K562 (cell line): ENCODE measurements around the gene ACKR1. TPM values are rescaled to one million over a fixed set of nuclear protein-coding genes. Genes with fewer than 3 reads are reported as not detected.

Experiments
- ATAC-seq: fragments of 200-7000 bp; cut with Tn5 transposase; 3 replicates; pipeline ENCODE4 v1.9.1; 2020; ENCODE audit warnings: moderate library complexity
- BruUV-seq: library from RNA; stranded (reverse); fragments of 400-500 nt; replicated peaks from 2 replicates; lab custom pipeline; 2021; lab: Mats Ljungman, UMichigan
- CTCF ChIA-PET: fragments of 300-600 bp; formaldehyde crosslinking; extraction: SDS; loops from one replicate; lab custom pipeline; 2021; ENCODE audit warnings: low intra/inter-chr PET ratio; lab: Yijun Ruan, JAX
- POLR2A ChIA-PET: fragments of 300-600, 350-650 bp; sonication (Branson Sonifier 250); formaldehyde crosslinking; extraction: SDS; loops from one replicate; lab custom pipeline; 2021; ENCODE audit warnings: antibody characterized with exemption, inconsistent platforms; lab: Yijun Ruan, JAX
- DNase-seq, 4 experiments: peaks; one replicate each; pipeline versions ENCODE4 v3.0.0 to v3.0.0-alpha.2; 2011 to 2018; ENCODE audit warnings: low spot score in 3 of 4, mixed read lengths in 3 of 4; ENCODE audit errors: extremely low read depth in 1 of 4
- FAIRE-seq: peaks from 2 replicates; lab custom pipeline; 2011; peaks lifted over from hg19 to GRCh38; lab: Jason Lieb, UNC
- H2AFZ ChIP-seq: 2 replicates; pipeline ENCODE4 v1.6.0; 2011; ENCODE audit warnings: low read depth, low read length, control low read depth, inconsistent platforms
- H3K27ac ChIP-seq: fragments of 200-600 bp; 3 replicates; pipeline ENCODE4 v1.8.0; 2011; ENCODE audit warnings: low read depth, mild to moderate bottlenecking, control low read depth, inconsistent platforms, low read length, moderate library complexity, mixed read lengths; ENCODE audit errors: extremely low read depth
- H3K27me3 ChIP-seq, 2 experiments: fragments of 300-600 bp in 1 of 2; 2 replicates in 1 of 2; 3 replicates in 1 of 2; pipeline versions ENCODE4 v1.6.0 to v1.8.0; 2011; ENCODE audit warnings: inconsistent platforms in 2 of 2, low read length in 2 of 2, mild to moderate bottlenecking in 1 of 2, mixed read lengths in 1 of 2, moderate library complexity in 1 of 2; ENCODE audit not compliant: control insufficient read depth in 2 of 2, insufficient read depth in 2 of 2
- H3K36me3 ChIP-seq: fragments of 300-600 bp; 3 replicates; pipeline ENCODE4 v1.8.0; 2011; ENCODE audit warnings: mild to moderate bottlenecking, low read length, inconsistent platforms; ENCODE audit not compliant: control insufficient read depth, insufficient read depth
- H3K4me1 ChIP-seq, 2 experiments: fragments of 200-600 bp in 1 of 2; replicated peaks in 1 of 2; 2 replicates in 1 of 2; 3 replicates in 1 of 2; pipeline versions ENCODE4 v1.5.1 to v1.8.0; 2011; ENCODE audit warnings: inconsistent platforms in 2 of 2, low read length in 2 of 2, mild to moderate bottlenecking in 1 of 2, mixed read lengths in 1 of 2, moderate library complexity in 1 of 2; ENCODE audit not compliant: control insufficient read depth in 2 of 2, insufficient read depth in 2 of 2
- H3K4me2 ChIP-seq: 2 replicates; pipeline ENCODE4 v1.6.1; 2011; ENCODE audit warnings: low read length, control low read depth, inconsistent platforms, mixed read lengths; ENCODE audit not compliant: insufficient read depth
- H3K4me3 ChIP-seq: fragments of 200-600 bp; sonication (generic), shearing (Covaris generic); 2 replicates; pipeline ENCODE4 v1.5.1; 2016; ENCODE audit warnings: control low read depth, inconsistent platforms
- H3K79me2 ChIP-seq: fragments of 200-600 bp; 3 replicates; pipeline ENCODE4 v1.8.0; 2011; ENCODE audit warnings: low read length, inconsistent platforms; ENCODE audit not compliant: control insufficient read depth, insufficient read depth
- H3K9ac ChIP-seq, 2 experiments: 2 replicates each; pipeline versions ENCODE4 v1.6.0 to v1.6.1; 2011; ENCODE audit warnings: low read depth in 2 of 2, low read length in 2 of 2, control low read depth in 1 of 2, inconsistent platforms in 1 of 2, mild to moderate bottlenecking in 1 of 2, mixed read lengths in 1 of 2; ENCODE audit not compliant: insufficient read depth in 1 of 2
- H3K9me1 ChIP-seq: one replicate; pipeline ENCODE4 v1.6.0; 2011; ENCODE audit warnings: inconsistent platforms, mild to moderate bottlenecking, low read length, moderate library complexity; ENCODE audit not compliant: control insufficient read depth, insufficient read depth
- H3K9me3 ChIP-seq: replicated peaks from 2 replicates; pipeline ENCODE4 v1.5.1; 2011; ENCODE audit warnings: low read depth, low read length, inconsistent platforms; ENCODE audit not compliant: control insufficient read depth, insufficient read depth
- H4K20me1 ChIP-seq: replicated peaks from 2 replicates; pipeline ENCODE4 v1.6.1; 2011; ENCODE audit warnings: low read length, inconsistent platforms, mixed read lengths; ENCODE audit not compliant: control insufficient read depth, insufficient read depth
- C11orf30 ChIP-seq: fragments of 450-650 bp; IDR thresholded peaks from 2 replicates; pipeline ENCODE4 v1.6.1; 2016; ENCODE audit warnings: low read depth, mild to moderate bottlenecking
- DMBX1 ChIP-seq: fragments of 250-450 bp; sonication (Bioruptor Pico); IDR thresholded peaks from 2 replicates; pipeline ENCODE4 v1.8.0; 2022; ENCODE audit warnings: inconsistent platforms, mild to moderate bottlenecking, moderate library complexity, borderline replicate concordance
- WGBS: fragments of 100-300 bp; shearing (Covaris generic); methylation state at CpG from one replicate; pipeline ENCODE4 v1.1.6; 2016; ENCODE audit warnings: low coverage, mixed read lengths; ENCODE audit not compliant: insufficient coverage; ENCODE audit errors: missing lambda C conversion rate; 5-methylcytosine and 5-hydroxymethylcytosine counted together
- in situ Hi-C: fragments of 300-500 bp; cut with MboI; formaldehyde crosslinking; loops from 4 replicates; pipeline ENCODE4 v1.15.0; 2018; ENCODE audit warnings: inconsistent platforms, mixed read lengths
- intact Hi-C: fragments of 100-400 bp; cut with micrococcal nuclease; formaldehyde crosslinking; loops from 2 replicates; pipeline ENCODE4 v1.14.2; 2022
- polyA plus RNA-seq, 8 experiments: library from polyadenylated mRNA; depleted of rRNA in 4 of 8; stranded (reverse) in 5 of 8; unstranded in 3 of 8; fragments of >200 nt; fragmentation: Nextera tagmentation in 2 of 8; fragmentation: Illumina TruSeq in 1 of 8; extraction: Ambion mirVana in 2 of 8; extraction: Trizol in 1 of 8; gene quantifications; 2 replicates each; pipeline versions ENCODE4 v1.2.1 to v1.2.3, GENCODE V29; 2011 to 2014; ENCODE audit warnings: inconsistent platforms in 1 of 8, missing spikeins in 1 of 8
- total RNA-seq, 7 experiments: library from RNA; depleted of rRNA in 6 of 7; stranded (reverse); fragments of >200 nt in 6 of 7; fragmentation: Illumina TruSeq in 2 of 7; extraction: Trizol in 2 of 7; gene quantifications; 2 replicates each; pipeline versions ENCODE4 v1.2.1 to v1.2.3, GENCODE V29; 2011 to 2021; ENCODE audit warnings: low replicate concordance in 1 of 7
- TF ChIP-seq, protein P1 (sequence below), 2 experiments: fragments of 450-650 bp in 1 of 2; sonication (generic) in 1 of 2; formaldehyde crosslinking in 1 of 2; IDR thresholded peaks in 1 of 2; conservative IDR thresholded peaks in 1 of 2; 2 replicates each; pipeline versions ENCODE4 v1.6.1 to v1.8.1; 2016 to 2023; ENCODE audit warnings: mild to moderate bottlenecking in 2 of 2, moderate library complexity in 2 of 2, inconsistent platforms in 1 of 2, missing genetic modification reagents in 1 of 2
- TF ChIP-seq, protein P2 (sequence below): fragments of 250-450 bp; sonication (Bioruptor Pico); IDR thresholded peaks from 2 replicates; pipeline ENCODE4 v1.5.0; 2021; ENCODE audit warnings: mild to moderate bottlenecking, moderate library complexity

Gene ACKR1
- total and polyA plus RNA-seq, 9 of the 15 experiments (the other 6 are each of a cell fraction or from before 2014, with no cell fraction given): 0.07 to 0.64 (median 0.18) TPM

- TF ChIP-seq, protein P1, sequence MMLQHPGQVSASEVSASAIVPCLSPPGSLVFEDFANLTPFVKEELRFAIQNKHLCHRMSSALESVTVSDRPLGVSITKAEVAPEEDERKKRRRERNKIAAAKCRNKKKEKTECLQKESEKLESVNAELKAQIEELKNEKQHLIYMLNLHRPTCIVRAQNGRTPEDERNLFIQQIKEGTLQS (IDR thresholded peaks at IDR 0.05): peak; percentile 65
- TF ChIP-seq, protein P1 (CRISPR knock-in tag; conservative IDR thresholded peaks at IDR 0.05): no peak
- TF ChIP-seq DMBX1 (CRISPR knock-in tag): no peak
- TF ChIP-seq C11orf30: peak; percentile 9; the same call in 1 of the 2 replicates
- in situ Hi-C loops (no loop called here), intact Hi-C loops (no loop called here)
- Histone ChIP-seq H3K9me3 (no peaks in the 10 kb centered on the region), H3K27ac (no peak overlapping the region), H4K20me1 (no peaks in the 10 kb centered on the region), H3K4me2 (no peak overlapping the region), H3K79me2 (no peaks in the 10 kb centered on the region), H3K27me3 (no peaks in the 10 kb centered on the region), H3K9me1 (no peaks in the 10 kb centered on the region), H3K9ac (no peak overlapping the region), H3K36me3 (no peaks in the 10 kb centered on the region), H3K4me1 (no peaks in the 10 kb centered on the region), H3K4me3 (no peak overlapping the region), H2AFZ (no peak overlapping the region)
- BruUV-seq: no TSS peak
- CTCF ChIA-PET: no interaction called here
- DNase-seq: no peak
- POLR2A ChIA-PET: no interaction called here
- no peak for FAIRE-seq
- no peak for ATAC-seq
- WGBS: 21% methylated on average over 3 of the region's 3 CpGs
These were observed 42.6 kb downstream of the ACKR1 start for GRCh38 chr1:159247266-159247665.

DNA sequence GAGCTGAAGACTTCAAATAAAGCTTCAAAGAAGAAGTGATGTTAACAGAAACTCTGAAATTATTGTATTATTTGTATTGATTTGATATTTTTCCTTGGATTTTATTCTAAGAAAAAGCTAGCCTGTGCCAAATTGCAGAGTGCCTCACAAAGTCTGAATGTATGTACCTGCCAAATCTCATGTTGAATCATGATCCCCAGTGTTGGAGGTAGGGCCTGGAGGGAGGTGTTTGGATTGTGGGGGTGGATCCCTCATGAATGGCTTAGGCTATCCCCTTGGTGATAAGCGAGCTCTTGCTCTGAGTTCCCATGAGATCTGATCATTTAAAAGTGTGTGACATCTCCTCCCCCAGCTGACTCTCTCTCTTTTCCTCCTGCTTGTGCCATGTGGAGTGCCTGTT is 43.6 kb downstream of the ACKR1 start:
- no peak for ATAC-seq
- FAIRE-seq: no peak
- Histone ChIP-seq H4K20me1 (no peaks in the 10 kb centered on the region), H3K36me3 (no peaks in the 10 kb centered on the region), H3K4me3 (no peak overlapping the region), H2AFZ (no peak overlapping the region), H3K4me2 (no peak overlapping the region), H3K27me3 (no peaks in the 10 kb centered on the region), H3K27ac (no peak overlapping the region), H3K9ac (no peak overlapping the region), H3K4me1 (no peaks in the 10 kb centered on the region), H3K79me2 (no peaks in the 10 kb centered on the region), H3K9me1 (no peaks in the 10 kb centered on the region), H3K9me3 (no peaks in the 10 kb centered on the region)
- POLR2A ChIA-PET: no interaction called here
- intact Hi-C loops (no loop called here), in situ Hi-C loops (no loop called here)
- WGBS: 0% methylated on average over 1 of the region's 1 CpG
- no TSS peak for BruUV-seq
- no peak for DNase-seq
- CTCF ChIA-PET: no interaction called here
- TF ChIP-seq, protein P2, sequence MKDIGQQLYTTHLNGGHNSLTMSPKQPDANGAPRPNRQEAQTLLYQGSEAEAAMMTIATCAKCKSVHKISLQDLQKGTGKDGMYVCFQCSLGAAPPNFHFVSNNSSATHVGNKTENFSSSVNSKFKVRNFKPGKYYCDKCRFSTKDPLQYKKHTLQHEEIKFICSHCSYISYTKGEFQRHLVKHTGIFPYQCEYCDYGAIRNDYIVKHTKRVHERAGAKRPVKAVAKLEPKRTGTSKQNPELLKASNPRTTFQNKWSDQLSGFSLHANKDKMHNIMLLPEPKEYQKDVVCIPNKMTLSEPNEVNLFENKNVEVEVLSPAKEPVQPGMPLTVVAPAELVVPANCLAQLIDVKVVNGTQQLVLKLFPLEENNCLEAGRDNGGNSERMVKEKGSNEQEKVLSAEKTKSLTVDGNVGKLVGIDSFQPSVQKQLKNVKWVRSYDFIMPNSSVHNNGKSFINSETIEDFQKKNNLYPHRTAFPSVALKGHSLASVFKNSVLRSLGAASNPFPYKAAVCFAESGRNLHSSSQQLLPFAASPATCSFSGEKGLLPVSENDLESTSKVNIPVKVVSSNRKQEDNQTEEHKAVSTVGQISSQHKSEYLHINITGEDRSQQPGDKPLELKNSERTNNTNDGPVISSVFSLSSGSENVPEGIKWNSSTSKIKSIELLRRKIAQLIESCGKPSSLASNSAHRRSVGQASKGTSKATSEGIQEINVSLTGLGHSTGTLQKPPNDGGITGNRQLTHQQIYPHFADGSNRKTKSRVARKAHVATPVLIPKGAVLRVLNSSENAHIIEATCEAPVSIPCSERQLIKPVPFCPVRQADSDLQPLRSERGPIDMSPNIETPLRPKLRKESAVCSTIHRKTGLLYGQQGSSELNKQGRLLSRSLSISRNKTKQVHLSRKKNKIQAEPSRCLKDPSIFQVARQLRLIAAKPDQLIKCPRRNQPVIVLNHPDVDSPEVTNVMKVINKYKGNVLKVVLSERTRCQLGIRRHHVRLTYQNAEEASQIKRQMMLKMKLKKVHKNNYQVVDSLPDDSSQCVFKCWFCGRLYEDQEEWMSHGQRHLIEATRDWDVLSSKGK (CRISPR knock-in tag): no peak
